GM18951 (cell line): ENCODE data around the gene C1orf141.

ENCODE experiments used
- POLR2A ChIP-seq: IDR thresholded peaks from 4 replicates; pipeline ENCODE4 v1.6.1; 2011; ENCODE audit warnings: mild to moderate bottlenecking; ENCODE audit not compliant: insufficient read length, insufficient read depth; ENCODE audit errors: extremely low read depth
- in situ Hi-C: fragments of 300-500 bp; cut with MboI; formaldehyde crosslinking; loops from one replicate; pipeline ENCODE4 v1.12.0; 2022; ENCODE audit warnings: low sequenced_read_pairs, mixed read lengths, inconsistent platforms; ENCODE audit not compliant: unreplicated experiment

Gene C1orf141

DNA sequence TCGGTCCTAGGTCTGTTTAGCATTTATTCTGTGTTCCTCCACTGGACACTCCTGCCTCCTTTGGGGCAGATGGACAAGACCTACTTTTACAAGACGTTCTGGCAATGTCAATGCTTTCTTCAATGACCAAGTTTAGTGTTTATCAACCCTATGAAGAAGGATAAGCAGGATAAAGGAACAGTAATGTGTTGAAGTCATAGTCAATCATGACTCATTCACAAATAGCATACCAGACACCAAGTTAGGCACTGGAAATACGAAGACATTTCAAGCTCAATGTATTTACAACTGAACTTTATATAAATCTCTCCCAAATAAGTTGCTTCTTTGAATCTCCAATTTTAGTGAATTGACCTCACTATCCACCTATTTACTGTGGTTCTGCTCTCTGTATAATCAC lies 76.0 kb downstream of the C1orf141 start:
- in situ Hi-C loops: no loop called here
- no peak for TF ChIP-seq POLR2A

DNA sequence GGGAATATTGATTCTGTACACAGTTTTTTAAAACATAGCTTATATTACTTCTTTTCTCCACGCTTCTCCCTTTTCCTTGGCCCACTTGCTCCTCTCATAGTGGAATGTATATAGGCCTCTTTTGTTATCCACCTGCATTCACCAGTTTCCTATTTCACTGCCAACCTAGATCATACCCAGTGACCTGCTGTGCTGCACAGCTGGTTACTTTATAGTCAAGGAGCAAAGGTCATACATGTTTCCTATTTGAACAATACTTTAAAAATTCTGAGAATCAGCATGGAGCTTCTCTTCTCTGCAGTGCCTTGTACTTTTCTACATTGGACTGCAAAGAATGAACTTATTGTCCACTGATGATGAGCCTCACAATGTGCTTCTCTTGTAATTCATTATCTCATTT lies 76.5 kb downstream of the C1orf141 start:
- in situ Hi-C loops: no loop called here

DNA sequence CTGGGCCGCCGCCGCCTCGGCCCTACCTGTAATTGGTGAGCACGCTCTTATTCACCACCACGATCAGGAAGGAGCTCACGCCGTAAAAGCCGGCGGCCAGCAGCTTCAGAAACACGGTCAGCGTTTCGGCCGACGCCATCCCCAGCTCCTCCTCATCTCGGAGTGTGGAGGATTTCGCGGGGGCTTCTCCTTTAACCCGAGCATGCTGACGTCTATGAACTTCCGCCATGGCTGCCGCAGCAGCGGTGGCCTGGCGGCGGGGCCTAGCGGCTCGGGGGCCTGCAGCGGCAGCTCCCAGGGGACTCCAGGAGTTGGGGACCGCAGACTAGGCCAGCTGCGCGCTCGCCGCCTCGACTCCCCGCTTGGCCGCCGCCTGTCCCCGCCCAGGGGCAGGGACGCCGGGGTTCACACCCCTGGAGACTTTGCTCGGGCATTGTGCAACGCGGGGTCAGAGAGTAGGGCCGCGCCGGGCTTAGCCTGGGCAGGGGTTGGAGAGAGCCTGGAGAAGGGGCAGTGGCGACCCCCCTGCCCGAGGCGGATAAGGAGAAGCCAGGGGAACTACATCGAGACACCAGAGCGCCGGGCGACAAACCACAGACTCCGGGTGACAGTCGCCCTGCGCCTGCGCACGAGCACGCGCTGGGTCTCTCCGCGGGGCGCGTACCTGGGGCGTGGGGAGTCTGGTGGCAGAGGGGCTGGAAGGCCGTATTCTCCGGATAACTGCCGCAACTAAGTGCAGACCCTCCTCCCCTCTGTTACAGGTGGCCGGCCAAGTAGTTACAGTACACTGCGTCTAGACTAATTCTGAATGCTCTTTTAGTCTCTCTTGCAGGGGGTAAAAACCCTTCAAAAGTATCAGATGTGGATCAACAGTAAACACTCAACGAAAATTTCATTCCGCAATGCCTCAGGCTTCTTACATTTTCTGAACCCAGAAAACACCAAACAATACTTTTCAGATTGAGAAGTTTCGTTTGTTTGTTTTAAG lies 80.7 kb downstream of the C1orf141 start, which contains the start of gene SLC35D1:
SLC35D1 (minus strand) TSS at position 364 of the 988 bp plus-strand sequence; CDS start at position 229, 135 bp downstream.
- in situ Hi-C loops: no loop called here

More for the DNA sequence above, 76.5 kb downstream of the C1orf141 start:
- no peak for TF ChIP-seq POLR2A

DNA sequence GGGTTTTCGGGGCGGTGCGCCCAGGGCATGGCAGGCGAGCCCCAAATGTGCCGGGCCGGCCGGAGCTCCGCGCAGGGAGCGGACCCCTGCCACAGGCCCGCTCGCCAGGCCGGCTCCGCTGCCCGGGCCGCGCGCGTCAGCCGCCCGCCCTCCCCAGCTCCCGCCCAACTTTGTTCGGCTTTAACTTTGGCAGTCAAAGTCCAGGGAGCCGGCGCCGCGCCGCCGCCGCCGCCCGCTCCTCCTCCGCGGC lies 81.3 kb downstream of the C1orf141 start:
- in situ Hi-C loops: no loop called here

More for the DNA sequence above, 80.7 kb downstream of the C1orf141 start, which contains the start of gene SLC35D1:
- peak; percentile 70 for TF ChIP-seq POLR2A

DNA sequence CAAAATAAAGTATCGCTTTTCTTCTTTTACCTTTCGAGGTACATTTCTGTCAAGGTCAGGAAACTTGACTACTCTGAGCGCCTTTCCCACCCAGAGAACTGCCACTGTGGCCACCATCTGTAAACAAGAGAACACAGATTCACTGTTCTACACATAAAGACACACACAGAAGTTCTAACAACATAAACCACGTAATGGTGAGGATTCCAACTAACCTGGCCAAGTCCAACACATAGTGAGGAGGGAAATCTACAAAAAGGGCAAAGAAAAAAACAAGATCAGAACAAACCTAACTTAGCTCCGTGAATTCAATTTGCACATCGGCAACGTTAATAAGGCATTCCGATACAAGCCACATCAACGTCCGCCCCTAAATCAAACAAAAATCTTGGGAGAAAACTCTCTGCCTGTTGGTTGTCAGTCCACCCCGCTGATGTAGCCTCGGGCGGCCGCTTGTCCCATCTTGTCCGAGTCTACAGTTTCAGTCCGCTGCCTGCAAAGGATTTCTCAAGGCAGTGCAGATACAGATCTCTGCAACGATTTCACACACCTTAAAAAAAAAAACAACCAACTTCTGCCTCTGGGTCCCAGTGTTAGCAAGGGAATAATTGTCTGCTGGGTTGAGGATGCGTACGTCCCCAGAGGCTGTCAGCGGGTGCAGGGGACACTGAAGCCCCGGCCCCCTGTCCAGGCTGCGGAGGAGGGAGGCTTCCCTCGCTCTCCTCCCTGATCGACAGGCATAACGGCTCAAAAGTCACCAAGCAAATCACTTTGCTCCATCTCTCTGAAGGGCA lies 81.8 kb downstream of the C1orf141 start:
- in situ Hi-C loops: no loop called here

More for the DNA sequence above, 81.3 kb downstream of the C1orf141 start:
- TF ChIP-seq POLR2A: no peak

DNA sequence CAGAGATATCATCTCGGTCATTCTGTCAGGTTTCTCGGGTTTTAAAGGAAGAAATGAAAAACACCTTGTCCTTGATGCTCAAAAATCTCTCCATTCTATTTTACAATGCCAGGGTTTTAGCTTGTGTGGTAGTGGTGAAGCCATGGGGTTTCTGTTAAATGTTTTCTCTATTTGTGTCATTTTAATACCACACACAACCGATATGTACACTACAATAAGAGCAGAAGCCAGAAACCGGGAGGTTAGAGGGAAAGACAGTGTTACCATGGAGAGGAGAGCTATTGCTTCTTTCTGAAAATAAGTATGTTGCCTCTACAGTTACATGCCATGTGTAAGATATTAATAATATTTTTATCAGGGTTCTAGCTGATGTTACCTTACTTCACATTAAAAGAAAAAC lies 83.6 kb downstream of the C1orf141 start:
- TF ChIP-seq POLR2A: no peak
- in situ Hi-C loops: no loop called here

More for the DNA sequence above, 81.8 kb downstream of the C1orf141 start:
- TF ChIP-seq POLR2A: no peak

DNA sequence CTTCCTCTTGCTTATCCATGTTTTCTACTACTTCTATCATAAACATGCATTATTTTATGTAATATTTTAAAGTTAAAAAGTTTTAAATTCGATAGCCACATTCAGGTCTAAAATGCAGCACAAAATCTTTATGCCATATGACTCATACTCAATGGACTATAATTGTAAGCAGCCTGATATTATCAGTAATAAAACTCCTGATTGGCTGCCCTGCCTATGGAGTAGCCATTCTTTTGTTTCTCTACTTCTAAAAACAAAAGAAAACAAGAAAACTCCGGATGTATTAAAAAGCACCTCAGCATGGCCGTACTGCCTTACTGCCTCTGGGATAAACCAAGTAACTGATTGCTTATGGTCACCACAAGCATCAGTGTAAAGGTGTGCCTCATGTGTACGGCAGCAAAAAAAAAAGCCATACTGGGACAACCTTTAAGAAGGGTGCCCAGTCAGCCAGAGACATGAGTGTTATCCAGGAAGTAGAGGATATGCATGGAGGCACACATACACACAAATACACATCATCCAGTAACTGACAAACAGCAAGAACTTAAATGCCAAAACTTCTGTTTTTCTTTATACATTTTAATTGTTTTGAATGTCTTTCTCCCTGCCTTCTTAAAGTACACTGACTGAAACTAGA lies 90.0 kb downstream of the C1orf141 start:
- in situ Hi-C loops: no loop called here

DNA sequence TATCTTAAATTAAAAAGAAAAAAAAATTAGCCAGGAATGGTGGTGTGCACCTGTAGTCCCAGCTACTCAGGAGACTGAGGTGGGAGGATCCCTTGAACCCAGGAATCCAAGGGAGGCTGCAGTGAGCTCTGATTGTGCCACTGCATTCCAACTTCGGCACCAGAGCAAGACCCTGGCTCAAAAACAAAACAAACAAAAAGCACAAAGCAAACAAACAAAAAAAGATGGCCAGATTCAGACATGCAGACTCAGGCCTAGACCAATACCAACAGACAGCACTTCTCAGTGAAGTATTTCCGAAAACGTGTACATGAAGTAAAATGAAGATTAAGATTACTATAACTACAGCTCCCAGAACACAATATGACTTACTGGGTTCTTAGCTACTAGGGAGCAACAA lies 91.4 kb downstream of the C1orf141 start:
- in situ Hi-C loops: no loop called here
- TF ChIP-seq POLR2A: no peak

More for the DNA sequence above, 90.0 kb downstream of the C1orf141 start:
- no peak for TF ChIP-seq POLR2A
